ACC112 (cell line): ENCODE results near the gene SYTL1.
A peak's percentile ranks its signal among the peaks of the same experiment; 100 is the strongest.

ENCODE experiments used
- H2AFZ ChIP-seq: fragments of 200-600 bp; sonication (generic); one replicate; pipeline ENCODE4 v1.6.0; 2017; ENCODE audit warnings: antibody characterized with exemption, low read length; ENCODE audit not compliant: unreplicated experiment
- H3K27ac ChIP-seq: fragments of 200-600 bp; sonication (generic); 2 replicates; pipeline ENCODE4 v1.5.1; 2014; ENCODE audit warnings: low read depth, mild to moderate bottlenecking, antibody characterized with exemption, low read length, moderate library complexity
- H3K27me3 ChIP-seq: fragments of 200-600 bp; sonication (generic); 2 replicates; pipeline ENCODE4 v1.6.1; 2014; ENCODE audit warnings: mild to moderate bottlenecking, antibody characterized with exemption, low read length, moderate library complexity, mixed read lengths; ENCODE audit not compliant: insufficient read depth
- H3K36me3 ChIP-seq: fragments of 200-600 bp; sonication (generic); 2 replicates; pipeline ENCODE4 v1.6.1; 2016; ENCODE audit warnings: mild to moderate bottlenecking, antibody characterized with exemption, low read length, moderate library complexity, mixed read lengths; ENCODE audit not compliant: insufficient read depth
- H3K4me1 ChIP-seq: fragments of 200-600 bp; sonication (generic); one replicate; pipeline ENCODE4 v1.6.1; 2016; ENCODE audit warnings: low read length, mixed read lengths; ENCODE audit not compliant: insufficient read depth, unreplicated experiment, control insufficient read depth
- H3K4me3 ChIP-seq: fragments of 200-600 bp; sonication (generic); 2 replicates; pipeline ENCODE4 v1.5.1; 2014; ENCODE audit warnings: mild to moderate bottlenecking, low read depth, low read length
- H3K79me2 ChIP-seq: fragments of 200-600 bp; sonication (generic); one replicate; pipeline ENCODE4 v1.6.0; 2016; ENCODE audit warnings: low read length; ENCODE audit not compliant: control insufficient read depth, unreplicated experiment, insufficient read depth

The SYTL1 gene

GRCh38 chr1:27391511-27392095, 49.8 kb downstream of the SYTL1 start:
- Histone ChIP-seq H3K4me3 (peak overlapping the region; percentile 99), H3K79me2 (peaks cover 12% of the 10 kb centered on the region), H2AFZ (no peak overlapping the region), H3K27me3 (no peaks in the 10 kb centered on the region), H3K36me3 (no peaks in the 10 kb centered on the region), H3K27ac (no peak overlapping the region), H3K4me1 (peaks cover 24% of the 10 kb centered on the region)

GRCh38 chr1:27392096-27392777, 50.4 kb downstream of the SYTL1 start, which contains the start of gene GPR3:
Gene GPR3 (plus strand): TSS chr1:27392622. CDS start chr1:27393799, 1,177 bp downstream.
- Histone ChIP-seq H3K4me3 (peak within 1 kb of the TSS; percentile 99), H3K27me3 (no peaks in the 10 kb centered on the region), H3K27ac (peak within 1 kb of the TSS; percentile 62; the same call in 1 of the 2 replicates), H3K36me3 (no peaks in the 10 kb centered on the region), H2AFZ (peak within 1 kb of the TSS; percentile 98), H3K4me1 (peaks cover 24% of the 10 kb centered on the region), H3K79me2 (peaks cover 12% of the 10 kb centered on the region)

- Histone ChIP-seq H3K4me3 (peak overlapping the region; percentile 99), H3K27ac (peak overlapping the region; percentile 62; the same call in 1 of the 2 replicates), H3K4me1 (peaks cover 24% of the 10 kb centered on the region), H3K27me3 (no peaks in the 10 kb centered on the region), H3K36me3 (no peaks in the 10 kb centered on the region), H2AFZ (peak overlapping the region; percentile 98), H3K79me2 (peaks cover 12% of the 10 kb centered on the region)
These were observed 51.2 kb downstream of the SYTL1 start for GRCh38 chr1:27392778-27393635.

- H3K27me3 ChIP-seq: no peaks in the 10 kb centered on the region
- H2AFZ ChIP-seq: no peak overlapping the region
- no peaks in the 10 kb centered on the region for H3K36me3 ChIP-seq
- peak overlapping the region; percentile 99 for H3K4me3 ChIP-seq
- H3K27ac ChIP-seq: no peak overlapping the region
- peaks cover 12% of the 10 kb centered on the region for H3K79me2 ChIP-seq
- H3K4me1 ChIP-seq: peaks cover 24% of the 10 kb centered on the region
These were observed 51.9 kb downstream of the SYTL1 start for GRCh38 chr1:27393641-27394281.

GRCh38 chr1:27394282-27394658, 52.4 kb downstream of the SYTL1 start:
- H2AFZ ChIP-seq: no peak overlapping the region
- H3K27ac ChIP-seq: no peak overlapping the region
- no peaks in the 10 kb centered on the region for H3K36me3 ChIP-seq
- H3K4me3 ChIP-seq: no peak overlapping the region
- peaks cover 24% of the 10 kb centered on the region for H3K4me1 ChIP-seq
- H3K79me2 ChIP-seq: peaks cover 12% of the 10 kb centered on the region
- no peaks in the 10 kb centered on the region for H3K27me3 ChIP-seq

- peak overlapping the region; percentile 4; the same call in 1 of the 2 replicates for H3K27ac ChIP-seq
These were observed 53.1 kb downstream of the SYTL1 start for GRCh38 chr1:27394925-27395324.

GRCh38 chr1:27395441-27396195, 53.8 kb downstream of the SYTL1 start:
- no peaks in the 10 kb centered on the region for H3K27me3 ChIP-seq
- H2AFZ ChIP-seq: no peak overlapping the region
- H3K27ac ChIP-seq: peak overlapping the region; percentile 4; the same call in 1 of the 2 replicates
- H3K4me3 ChIP-seq: no peak overlapping the region
- H3K79me2 ChIP-seq: peaks cover 12% of the 10 kb centered on the region
- no peaks in the 10 kb centered on the region for H3K36me3 ChIP-seq
- peaks cover 24% of the 10 kb centered on the region for H3K4me1 ChIP-seq

More at GRCh38 chr1:27394925-27395324, 53.1 kb downstream of the SYTL1 start:
- no peak overlapping the region for H2AFZ ChIP-seq
- H3K4me1 ChIP-seq: peaks cover 24% of the 10 kb centered on the region
- no peaks in the 10 kb centered on the region for H3K27me3 ChIP-seq
- H3K36me3 ChIP-seq: no peaks in the 10 kb centered on the region
- H3K79me2 ChIP-seq: peaks cover 12% of the 10 kb centered on the region
- no peak overlapping the region for H3K4me3 ChIP-seq

- Histone ChIP-seq H3K36me3 (no peaks in the 10 kb centered on the region), H3K4me1 (peaks cover 15% of the 10 kb centered on the region), H3K27ac (no peak overlapping the region), H3K27me3 (no peaks in the 10 kb centered on the region), H3K79me2 (peaks cover 12% of the 10 kb centered on the region), H3K4me3 (no peak overlapping the region), H2AFZ (no peak overlapping the region)
These were observed 55.3 kb downstream of the SYTL1 start for GRCh38 chr1:27397110-27397509.

GRCh38 chr1:27397749-27398148, 55.9 kb downstream of the SYTL1 start:
- no peaks in the 10 kb centered on the region for H3K27me3 ChIP-seq
- no peaks in the 10 kb centered on the region for H3K36me3 ChIP-seq
- no peak overlapping the region for H3K4me3 ChIP-seq
- peaks cover 10% of the 10 kb centered on the region for H3K79me2 ChIP-seq
- peaks cover 19% of the 10 kb centered on the region for H3K4me1 ChIP-seq
- H2AFZ ChIP-seq: no peak overlapping the region
- no peak overlapping the region for H3K27ac ChIP-seq
